GM18517 (cell line): ENCODE data around the gene SYNPO2.
"Not testable (repeated sequence)": the region's sequence is repeated elsewhere in the genome, so short reads cannot be mapped to it uniquely, and the experiment has no call there.

Experiments
- ATAC-seq: cut with Tn5 transposase; IDR thresholded peaks from one replicate; pipeline ENCODE4 v1.9.1; 2021; ENCODE audit warnings: mild to moderate bottlenecking, moderate library complexity; ENCODE audit not compliant: unreplicated experiment

SYNPO2 gene

DNA sequence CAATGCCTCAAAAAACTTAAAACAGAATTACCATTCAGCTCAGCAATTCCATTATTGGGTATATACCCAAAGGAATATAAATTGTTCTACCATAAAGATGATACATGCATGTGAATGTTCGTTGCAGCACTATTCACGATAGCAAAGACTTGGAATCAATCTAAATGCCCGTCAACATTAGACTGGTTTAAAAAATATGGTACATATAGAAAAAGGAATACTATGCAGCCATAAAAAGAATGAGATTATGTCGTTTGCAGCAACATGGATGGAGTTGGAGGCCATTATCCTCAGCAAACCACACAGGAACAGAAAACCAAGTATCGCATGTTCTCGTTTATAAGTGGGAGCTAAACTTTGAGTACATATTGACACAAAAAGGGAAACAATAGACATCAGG is 10.9 kb upstream of the SYNPO2 start:
- ATAC-seq = no peak

DNA sequence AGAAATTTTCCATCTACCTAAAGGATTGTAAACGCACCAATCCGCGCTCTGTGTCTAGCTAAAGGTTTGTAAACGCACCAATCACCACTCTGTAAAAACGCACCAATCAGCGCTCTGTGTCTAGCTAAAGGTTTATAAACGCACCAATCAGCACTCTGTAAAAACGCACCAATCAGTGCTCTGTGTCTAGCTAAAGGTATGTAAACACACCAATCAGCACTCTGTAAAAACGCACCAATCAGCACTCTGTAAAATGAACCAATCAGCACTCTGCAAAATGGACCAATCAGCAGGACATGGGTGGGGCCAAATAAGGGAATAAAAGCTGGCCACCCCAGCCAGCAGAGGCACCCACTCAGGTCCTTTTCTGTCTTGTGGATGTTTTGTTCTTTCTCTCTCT is 10.1 kb upstream of the SYNPO2 start:
- not testable (repeated sequence) for ATAC-seq

DNA sequence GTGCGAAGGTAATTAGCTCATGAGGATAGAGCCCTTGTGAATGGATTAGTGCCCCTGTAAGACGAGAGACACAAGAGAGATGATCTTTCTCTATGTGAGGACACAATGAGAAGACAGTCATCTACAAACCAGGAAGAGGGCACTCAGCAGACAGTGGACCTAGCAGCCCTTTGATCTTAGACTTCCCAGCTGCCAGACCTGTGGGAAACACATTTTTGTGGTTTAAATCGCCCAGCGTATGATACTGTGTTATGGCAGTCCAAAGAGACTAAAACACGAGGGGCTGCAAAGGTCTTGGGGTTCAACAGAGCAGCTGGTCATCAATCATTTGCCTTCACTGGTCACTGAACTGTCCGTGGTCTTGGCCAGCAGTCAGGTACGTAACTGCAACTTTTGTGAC is 9.2 kb upstream of the SYNPO2 start:
- ATAC-seq = no peak

DNA sequence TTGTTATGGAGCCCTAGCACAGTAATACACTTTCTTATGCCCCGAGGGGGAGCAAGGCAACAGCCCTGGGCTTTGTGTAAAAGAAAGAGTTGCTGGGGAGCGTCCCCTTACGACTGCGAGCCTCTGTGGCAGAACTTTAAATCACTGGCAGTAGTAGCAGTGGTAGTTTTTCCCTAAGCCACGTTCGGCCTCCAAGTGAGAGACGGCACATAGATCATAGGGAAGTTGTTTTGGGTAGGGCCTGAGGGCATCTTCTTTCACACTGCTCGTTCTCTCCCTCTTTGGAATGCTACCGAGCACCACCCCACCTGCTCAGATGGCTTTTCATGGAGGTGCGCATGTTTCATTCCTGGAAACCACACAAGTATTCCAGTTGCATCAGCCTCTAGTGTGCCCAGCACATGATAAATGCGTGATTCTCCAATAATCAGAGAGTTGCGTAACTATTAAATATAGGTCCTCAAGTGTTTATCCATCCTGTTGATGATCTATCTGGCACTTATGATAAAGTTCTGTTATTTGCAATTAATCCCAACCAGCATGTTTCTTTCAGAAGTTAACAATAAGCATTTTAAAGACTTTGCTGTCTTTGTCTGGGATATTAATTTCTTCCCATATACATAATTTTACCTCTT is 7.0 kb upstream of the SYNPO2 start:
- ATAC-seq = no peak

DNA sequence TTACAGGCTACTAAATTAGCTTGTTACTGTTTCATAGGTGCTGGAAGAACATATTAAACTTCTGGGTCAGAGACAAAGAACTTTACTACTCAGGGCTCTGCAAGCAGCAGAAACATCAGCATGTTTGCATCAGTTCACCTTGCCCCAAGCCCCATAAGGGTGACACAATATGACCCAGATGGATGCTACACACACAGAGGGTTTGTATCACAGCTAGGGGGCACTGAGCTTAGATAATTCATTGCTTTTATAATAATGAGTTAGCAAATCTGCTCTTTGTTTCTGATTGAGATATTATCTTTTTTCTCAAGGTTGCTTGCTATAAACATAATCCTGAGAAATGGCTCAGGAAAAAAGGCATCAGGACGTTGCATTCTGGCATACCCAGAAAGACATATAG is 4.8 kb upstream of the SYNPO2 start:
- ATAC-seq = no peak

DNA sequence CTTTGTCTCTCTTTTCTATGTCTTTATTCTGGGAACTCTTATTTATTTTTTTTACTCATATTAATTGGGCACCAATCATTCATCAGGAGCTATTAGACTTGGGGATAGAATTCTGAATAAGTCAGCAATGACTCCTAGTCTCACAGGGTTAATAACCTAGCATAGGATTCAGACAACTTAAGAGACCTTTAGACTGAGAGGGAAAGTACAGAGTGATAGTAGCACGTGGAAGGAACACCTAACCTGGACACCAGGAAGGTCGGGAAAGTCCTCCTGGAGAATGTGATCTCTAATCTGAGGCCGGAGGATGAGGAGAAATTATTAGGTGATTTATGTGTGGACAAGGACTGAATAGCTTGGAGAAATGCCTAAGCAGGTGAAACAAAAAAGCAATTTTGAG is 3.9 kb upstream of the SYNPO2 start:
- ATAC-seq = no peak

DNA sequence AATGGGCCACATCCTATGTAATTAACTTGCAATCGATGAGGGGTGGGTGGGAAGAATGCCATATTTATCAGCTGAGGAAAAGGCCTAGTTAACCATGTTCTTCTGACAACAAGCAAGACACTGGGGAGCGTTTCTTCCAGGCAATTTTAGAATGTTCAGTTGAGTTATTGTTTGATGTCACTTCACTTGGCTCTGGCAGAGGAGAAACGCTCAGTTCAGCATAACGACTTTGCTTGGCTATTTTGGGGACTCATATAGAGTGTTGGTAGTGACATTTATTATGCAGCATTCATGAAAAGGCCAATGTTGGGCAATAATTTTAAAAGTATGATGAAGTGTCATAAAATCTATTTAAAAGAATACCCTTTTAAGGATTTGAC is 648 bp downstream of the SYNPO2 start:
- ATAC-seq = no peak

DNA sequence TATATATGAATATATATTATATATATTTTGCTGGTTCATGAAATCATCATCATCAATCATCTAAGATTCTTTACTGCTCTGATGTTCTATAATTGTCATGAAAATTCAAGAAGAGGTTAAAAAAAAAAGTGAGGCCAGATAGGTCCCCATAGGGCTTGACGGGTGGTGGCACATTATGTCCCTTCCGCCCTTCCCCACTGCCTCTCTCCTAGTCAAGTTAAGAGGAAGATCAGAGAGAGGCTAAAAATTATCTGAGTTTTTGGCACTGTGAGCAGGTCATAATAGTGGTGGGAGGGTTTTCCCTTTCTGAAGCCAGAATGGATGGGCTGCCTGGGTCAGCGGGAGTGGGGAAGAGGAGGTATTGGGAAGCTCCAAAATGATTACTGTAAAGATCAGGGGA is 5.4 kb downstream of the SYNPO2 start:
- ATAC-seq = no peak

DNA sequence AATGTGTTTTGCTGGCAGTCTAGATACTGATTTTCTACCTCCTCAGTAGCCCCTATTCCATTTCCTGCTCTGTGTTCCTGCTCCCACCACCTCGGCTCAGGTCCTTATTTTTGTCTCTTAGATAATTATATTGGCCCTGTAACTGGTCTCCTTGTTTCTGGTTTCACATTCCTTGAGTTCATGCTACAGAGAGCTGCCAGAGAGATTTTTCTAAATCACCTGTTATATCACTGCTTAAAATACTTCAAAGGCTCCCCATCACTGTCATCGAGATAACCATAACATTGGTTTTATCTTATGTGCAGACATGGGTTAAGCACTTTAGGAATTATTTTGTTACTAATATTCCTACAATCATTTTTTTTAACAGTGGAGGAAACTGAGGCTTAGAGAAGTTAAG is 9.6 kb downstream of the SYNPO2 start:
- ATAC-seq = no peak

DNA sequence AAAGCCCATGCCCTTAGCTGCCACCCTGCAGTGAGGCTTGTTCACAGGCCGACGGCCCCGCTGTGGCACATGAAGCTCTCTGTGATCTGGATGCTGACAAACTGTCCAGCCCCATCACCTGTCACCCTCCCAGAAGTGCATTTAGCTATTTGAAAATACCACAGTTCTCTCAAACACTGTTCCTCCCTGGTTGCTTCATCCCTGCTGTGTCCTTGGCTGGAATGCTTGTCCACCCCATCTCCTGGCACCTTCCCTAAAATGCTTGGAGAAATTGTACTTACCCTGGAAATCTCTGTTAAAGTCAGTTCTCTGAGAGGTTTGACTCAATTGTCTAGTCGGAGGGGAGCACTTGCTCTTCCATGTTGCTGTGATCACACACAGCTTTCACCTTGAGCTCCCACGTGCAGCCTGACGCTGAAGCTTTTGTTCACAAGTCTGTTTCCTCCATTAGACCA is 10.1 kb downstream of the SYNPO2 start:
- no peak for ATAC-seq

DNA sequence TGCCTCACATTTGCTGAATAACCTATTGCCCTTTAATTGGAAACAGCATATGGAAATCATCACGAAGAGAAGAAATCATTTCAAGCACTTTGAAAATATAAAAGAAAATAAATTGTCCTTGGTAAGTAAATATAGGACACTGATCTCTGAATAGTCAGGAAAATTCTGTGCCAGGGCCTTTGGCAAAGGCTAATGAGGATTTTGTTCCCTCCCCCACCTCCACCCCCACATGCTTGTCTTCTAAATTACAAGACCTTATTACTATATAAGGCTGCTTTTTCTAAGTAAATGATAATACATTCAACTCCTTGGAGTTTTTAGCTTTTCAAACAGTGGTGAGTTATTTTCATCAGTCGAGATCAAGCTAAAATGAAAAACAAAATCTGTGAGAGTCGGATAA is 15.8 kb downstream of the SYNPO2 start:
- ATAC-seq = no peak

DNA sequence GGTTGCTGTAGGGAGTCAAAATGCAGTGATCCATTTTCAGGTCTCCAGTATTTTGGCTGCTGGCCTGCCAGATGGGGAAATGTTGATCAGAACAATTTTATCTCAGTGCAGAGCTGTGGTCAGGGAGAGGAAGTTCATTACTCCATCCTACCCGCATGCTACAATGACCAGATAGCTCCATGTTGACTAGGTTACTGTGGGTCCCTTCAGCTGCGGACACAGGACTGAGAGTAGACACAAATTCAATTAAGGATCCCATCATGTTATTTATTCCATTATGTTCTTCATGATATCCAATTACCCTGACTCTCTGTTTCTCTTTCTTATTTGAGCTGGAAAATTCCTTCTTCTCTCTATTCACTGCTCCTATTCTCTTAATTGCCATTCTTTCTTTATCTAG is 16.3 kb downstream of the SYNPO2 start:
- no peak for ATAC-seq

DNA sequence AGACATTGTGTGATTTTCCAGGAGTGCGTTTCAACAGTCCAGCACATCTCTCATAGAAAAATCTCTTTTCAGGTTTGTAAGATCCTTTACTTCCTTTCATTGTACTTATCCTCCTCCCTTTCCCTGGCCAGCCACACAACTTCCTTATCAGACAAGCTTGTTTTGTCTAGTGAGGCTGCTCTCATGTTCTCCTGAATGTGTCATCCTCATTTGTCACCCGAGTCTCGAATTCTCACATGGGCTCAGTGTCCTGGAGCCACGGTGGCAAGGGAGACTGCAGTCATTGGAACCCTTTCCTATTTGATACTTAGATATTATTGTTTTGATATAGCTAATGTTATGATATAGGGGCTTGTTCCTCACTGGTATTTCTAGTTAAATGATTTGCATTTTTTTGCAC is 16.9 kb downstream of the SYNPO2 start:
- ATAC-seq = no peak

DNA sequence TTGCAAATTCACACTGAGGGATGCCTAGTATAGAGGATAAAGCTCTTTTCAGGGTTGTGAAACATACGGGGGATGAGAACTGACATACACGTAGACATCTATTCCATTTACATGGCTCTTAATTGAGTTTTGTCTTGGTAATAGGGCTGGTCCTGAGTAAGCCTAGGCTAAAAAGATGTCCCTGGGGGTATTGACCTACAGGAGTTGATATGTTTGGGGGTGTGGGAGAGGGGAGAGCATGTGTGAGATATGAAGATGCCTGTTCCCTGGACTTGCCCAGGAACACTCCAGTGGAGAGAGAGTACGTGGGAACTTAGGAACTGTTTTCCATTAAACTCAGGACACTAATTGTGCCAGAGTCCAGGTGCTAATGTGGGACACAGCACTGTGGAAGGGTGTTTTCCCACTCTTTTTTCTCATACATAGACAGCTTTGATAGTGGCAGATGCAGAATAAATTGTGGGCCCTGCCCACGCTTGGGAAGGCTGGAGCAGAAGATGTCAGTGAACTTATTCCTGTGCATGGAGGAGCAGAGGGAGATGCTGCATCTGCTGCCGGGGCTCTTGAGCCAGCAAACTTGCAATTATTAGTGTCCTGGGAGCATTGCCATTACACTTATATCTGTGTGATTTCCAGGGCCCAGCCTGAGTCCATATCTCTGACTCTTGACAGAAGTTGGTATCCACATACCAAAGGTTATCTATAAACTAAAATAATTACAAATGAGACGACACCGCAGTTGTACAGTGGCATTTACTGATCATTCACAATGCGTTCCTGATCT is 20.7 kb downstream of the SYNPO2 start:
- ATAC-seq = no peak

DNA sequence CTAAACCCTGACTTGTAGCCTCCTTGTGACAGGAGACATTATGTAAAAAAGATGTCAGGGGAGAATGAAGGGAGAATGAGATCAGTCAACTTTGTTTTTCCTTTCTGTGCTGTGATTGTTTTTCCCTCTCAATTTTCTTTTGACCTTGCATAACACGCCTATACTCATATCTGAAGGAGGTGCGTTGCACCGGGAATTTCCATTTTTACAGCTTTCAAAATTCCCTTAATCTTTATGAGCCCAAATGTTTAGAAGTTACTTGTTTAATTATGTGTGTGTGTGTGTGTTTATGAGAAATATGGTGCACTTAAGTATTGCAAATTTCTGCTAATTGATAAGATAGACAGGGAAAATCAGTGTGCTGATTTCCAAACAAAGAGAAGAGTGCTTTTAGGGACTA is 21.6 kb downstream of the SYNPO2 start:
- ATAC-seq = no peak

DNA sequence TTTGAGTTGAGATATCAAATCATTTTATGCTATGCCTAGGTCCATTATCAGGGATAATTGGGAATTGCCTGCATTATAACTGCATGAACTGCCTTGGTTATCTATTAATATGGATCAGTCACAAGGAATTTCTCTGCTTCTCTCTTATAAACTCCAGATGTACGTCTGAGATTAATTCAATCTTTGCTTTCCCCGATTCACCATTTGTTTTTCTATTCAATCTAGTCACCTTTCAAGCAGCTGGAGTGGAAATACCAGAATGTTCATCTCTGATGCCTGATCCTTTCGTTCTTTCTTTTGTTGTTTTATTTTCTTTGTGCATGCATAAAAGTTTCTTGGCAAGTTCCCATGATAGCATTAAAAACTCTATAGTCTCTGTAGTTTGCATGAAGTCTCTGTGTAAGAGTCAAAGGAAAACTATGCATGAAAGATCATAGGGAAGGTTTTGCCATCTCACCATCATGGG is 22.6 kb downstream of the SYNPO2 start:
- ATAC-seq = no peak

DNA sequence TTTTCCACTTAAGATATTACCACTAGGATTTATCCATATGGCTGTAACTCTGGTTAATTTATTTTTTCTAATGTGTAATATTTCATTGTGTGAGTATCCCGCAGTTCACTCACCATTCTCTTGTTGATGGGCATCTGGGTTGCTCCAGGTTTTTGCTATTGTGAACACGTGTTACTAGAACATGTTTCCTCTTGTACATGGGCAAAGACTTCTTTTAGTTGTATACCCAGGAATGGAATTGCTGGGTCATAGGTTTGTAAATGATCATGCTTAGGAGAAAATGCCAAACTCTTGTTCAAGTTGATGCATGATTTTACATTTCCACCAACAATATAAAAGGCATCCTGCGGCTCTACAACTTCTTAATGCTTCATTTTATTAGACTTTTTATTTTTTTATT is 26.8 kb downstream of the SYNPO2 start:
- no peak for ATAC-seq

DNA sequence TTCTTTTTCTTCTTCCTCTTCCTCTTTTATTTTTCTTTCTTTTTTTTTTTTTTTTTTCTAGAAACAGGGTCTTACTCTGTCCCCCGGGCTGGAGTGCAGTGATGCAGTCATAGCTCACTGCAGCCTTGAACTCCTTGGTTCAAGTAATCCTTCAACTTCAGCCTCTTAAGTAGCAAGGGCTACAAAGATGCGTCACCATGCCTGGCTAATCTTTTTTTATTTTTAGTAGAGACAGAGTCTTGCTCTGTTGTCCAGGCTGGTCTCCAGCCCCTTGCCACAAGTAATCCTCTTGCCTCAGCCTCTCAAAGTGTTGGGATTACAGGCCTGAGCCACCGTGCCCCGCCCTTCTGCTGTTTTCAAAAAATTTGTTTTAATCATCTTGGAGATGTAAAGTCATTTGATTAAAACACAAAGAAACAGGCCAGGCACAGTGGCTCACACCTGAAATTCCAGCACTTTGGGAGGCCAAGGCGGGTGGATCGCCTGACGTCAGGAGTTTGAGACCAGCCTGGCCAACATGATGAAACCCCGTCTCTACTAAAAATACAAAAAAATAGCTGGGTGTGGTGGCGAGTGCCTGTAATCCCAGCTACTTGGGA is 28.1 kb downstream of the SYNPO2 start:
- ATAC-seq = no peak

DNA sequence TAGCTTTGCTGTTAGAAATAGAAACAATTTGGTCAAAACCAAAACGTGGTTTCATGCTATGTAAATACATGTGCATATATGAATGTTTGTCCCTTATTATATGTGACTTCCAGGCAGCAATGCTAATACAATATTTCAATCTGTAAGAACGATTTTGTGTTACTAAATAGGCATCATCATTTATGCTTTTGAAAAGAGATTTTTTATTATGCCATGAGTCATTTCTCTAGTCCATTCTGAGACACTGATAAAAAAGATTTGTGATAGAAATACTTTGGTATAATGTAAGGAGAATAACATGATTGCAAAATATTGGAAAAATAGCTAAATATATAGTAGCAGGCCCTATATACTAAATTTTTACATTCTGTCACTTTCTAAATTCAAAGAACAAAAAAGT is 28.9 kb downstream of the SYNPO2 start:
- no peak for ATAC-seq

DNA sequence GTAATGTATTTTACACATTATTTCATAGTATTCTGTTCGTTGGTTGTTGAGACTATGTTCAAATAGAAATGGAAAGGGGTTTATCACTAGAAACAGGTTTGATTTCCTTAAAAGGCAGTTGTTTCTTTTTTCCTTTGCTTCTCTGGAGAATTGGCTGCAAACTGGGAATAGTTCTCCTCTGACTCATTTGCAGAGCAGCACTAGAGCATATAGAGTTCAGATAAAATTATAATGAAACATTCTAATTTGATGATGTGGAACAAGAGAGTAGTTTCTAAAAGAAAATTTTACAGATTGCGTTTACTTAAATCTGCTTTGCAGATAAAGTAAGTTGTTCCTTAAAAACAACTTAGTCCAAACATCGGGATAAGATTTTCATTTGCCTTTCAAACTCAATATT is 29.7 kb downstream of the SYNPO2 start:
- ATAC-seq = no peak

DNA sequence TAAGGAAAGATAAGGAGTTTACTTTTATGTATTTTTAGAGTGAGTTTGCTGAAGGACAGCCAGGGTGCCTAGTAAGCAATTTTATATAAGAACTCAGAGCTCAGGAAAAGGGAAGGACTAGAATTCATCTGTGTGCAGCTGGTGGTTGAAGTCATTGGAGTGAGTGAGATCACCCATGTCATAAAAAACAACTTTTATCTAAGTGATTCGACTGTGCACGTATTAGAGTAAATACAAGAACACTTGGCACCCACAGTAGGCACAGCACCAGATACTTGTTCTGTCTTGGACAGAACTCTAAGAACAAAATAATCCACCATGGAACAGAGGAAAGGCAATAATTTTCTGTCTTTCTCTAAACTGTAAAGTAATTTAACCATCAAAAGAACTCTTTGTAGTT is 31.6 kb downstream of the SYNPO2 start:
- no peak for ATAC-seq

DNA sequence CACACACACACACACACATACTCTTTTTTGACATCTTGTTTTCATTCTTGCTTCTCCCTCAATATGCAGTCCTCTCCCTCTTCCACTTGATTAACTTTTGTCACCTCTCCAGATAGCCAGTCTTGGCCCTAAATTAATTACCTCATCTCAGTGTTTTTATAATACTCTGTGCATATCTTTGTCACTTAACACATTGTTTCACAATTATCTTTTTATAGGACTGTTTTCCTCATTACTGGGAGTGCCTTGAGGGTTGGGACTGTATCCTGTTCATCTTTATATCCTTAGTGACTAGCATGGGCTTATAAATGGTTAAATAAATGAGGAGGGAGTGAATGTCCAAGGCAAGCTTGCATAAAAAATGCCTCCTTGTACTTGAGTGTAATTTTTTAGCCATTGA is 33.1 kb downstream of the SYNPO2 start:
- no peak for ATAC-seq
